Measurements from ENCODE around the gene SLA2.
"Not testable (repeated sequence)": the region's sequence is repeated elsewhere in the genome, so short reads cannot be mapped to it uniquely, and the experiment has no call there.

Gene SLA2

DNA sequence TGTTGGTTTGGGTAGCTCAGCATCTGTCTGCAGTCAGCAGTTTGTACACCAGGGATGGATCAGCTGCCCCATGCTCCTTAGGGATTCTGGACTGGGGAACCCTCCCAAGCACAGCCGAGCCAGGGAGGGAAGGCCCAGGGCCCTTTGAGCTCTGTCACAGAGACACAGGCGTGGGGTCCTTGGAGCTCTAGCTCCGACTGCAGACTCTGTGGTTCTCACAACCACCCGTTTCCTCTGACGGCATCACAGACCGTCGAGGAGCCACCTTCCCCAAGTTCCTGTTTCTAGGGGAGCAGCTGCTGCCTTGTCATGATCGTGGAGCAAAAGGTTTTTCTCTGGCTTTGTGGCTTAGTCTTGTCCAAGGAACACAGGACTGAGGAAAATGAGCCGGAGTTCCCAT is at the start of gene SLA2:
SLA2 (minus strand) TSS at position 199 of the 400 bp plus-strand sequence. CDS start 4,861 bp downstream, outside the sequence.
- TF ChIP-seq, protein P1, sequence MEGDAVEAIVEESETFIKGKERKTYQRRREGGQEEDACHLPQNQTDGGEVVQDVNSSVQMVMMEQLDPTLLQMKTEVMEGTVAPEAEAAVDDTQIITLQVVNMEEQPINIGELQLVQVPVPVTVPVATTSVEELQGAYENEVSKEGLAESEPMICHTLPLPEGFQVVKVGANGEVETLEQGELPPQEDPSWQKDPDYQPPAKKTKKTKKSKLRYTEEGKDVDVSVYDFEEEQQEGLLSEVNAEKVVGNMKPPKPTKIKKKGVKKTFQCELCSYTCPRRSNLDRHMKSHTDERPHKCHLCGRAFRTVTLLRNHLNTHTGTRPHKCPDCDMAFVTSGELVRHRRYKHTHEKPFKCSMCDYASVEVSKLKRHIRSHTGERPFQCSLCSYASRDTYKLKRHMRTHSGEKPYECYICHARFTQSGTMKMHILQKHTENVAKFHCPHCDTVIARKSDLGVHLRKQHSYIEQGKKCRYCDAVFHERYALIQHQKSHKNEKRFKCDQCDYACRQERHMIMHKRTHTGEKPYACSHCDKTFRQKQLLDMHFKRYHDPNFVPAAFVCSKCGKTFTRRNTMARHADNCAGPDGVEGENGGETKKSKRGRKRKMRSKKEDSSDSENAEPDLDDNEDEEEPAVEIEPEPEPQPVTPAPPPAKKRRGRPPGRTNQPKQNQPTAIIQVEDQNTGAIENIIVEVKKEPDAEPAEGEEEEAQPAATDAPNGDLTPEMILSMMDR (IDR thresholded peaks at IDR 0.05; ENCODE audit: low read depth, low read length, missing control alignments): no peak
- no peak for DNase-seq (ENCODE audit: low read depth)
- no peak within 1 kb of the TSS for H3K4me3 ChIP-seq (ENCODE audit: low read depth, low read length)
- in situ Hi-C loops (cut with HindIII; ENCODE audit: low sequenced_read_pairs): no loop called here

- H3K4me3 ChIP-seq (ENCODE audit: low read depth, low read length); in situ Hi-C loops (cut with HindIII; ENCODE audit: low sequenced_read_pairs); DNase-seq (ENCODE audit: low read depth): not testable (repeated sequence)
Measured at GRCh38 chr20:36695467-36695866, 49.5 kb upstream of the SLA2 start.

- TF ChIP-seq, protein P1 (IDR thresholded peaks at IDR 0.05; ENCODE audit: low read depth, low read length, missing control alignments): no peak
- no peak for DNase-seq (ENCODE audit: low read depth)
- in situ Hi-C loops (cut with HindIII; ENCODE audit: low sequenced_read_pairs): no loop called here
- H3K4me3 ChIP-seq (ENCODE audit: low read depth, low read length): no peak overlapping the region
Measured at GRCh38 chr20:36688630-36689029, 42.6 kb upstream of the SLA2 start.

- TF ChIP-seq, protein P1 (IDR thresholded peaks at IDR 0.05; ENCODE audit: low read depth, low read length, missing control alignments): no peak
- no peak for DNase-seq (ENCODE audit: low read depth)
- no peak overlapping the region for H3K4me3 ChIP-seq (ENCODE audit: low read depth, low read length)
- in situ Hi-C loops (cut with HindIII; ENCODE audit: low sequenced_read_pairs): no loop called here
Measured at GRCh38 chr20:36687850-36688249, 41.9 kb upstream of the SLA2 start.

DNA sequence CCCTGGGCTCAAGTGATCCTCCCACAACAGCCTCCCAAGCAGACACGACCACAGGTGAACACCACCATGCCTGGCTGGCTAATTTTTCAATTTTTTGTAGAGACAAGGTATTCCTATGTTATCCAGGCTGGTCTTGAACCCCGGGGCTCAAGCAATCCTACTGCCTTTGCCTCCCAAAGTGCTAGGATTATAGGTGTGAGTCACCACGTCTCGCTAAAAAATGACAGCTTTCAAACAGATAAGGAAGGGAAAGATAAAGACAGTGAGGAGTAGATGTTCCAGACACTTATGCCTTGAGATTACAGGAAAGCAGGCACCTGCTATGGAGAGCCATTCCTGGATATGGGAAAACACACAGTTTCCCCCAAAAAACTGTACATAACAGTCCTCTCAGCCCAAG is 40.9 kb upstream of the SLA2 start:
- no peak for DNase-seq (ENCODE audit: low read depth)
- TF ChIP-seq, protein P1 (IDR thresholded peaks at IDR 0.05; ENCODE audit: low read depth, low read length, missing control alignments): no peak
- in situ Hi-C loops (cut with HindIII; ENCODE audit: low sequenced_read_pairs): no loop called here
- no peak overlapping the region for H3K4me3 ChIP-seq (ENCODE audit: low read depth, low read length)

DNA sequence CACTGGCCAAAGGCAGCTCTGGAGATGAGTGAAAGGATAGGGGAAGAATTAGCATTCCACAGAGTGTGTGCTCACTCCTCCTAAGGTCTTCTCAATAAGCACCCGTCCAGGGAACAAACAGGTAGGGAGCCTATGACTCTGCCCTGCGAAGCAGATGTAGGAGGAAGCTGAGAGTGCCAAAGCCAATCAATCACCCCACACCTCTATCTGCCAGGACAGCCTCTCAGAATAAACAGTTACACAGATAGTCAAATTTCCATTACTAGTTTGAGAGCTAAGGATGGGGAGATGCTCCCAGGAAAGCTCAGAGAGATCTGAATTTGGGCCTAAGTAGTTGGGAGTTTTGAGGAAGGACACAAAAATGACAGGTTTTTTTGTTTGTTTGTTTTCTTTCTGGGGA is 40.5 kb upstream of the SLA2 start:
- in situ Hi-C loops (cut with HindIII; ENCODE audit: low sequenced_read_pairs): no loop called here
- H3K4me3 ChIP-seq (ENCODE audit: low read depth, low read length): no peak overlapping the region
- DNase-seq (ENCODE audit: low read depth): no peak
- TF ChIP-seq, protein P1 (IDR thresholded peaks at IDR 0.05; ENCODE audit: low read depth, low read length, missing control alignments): no peak

DNA sequence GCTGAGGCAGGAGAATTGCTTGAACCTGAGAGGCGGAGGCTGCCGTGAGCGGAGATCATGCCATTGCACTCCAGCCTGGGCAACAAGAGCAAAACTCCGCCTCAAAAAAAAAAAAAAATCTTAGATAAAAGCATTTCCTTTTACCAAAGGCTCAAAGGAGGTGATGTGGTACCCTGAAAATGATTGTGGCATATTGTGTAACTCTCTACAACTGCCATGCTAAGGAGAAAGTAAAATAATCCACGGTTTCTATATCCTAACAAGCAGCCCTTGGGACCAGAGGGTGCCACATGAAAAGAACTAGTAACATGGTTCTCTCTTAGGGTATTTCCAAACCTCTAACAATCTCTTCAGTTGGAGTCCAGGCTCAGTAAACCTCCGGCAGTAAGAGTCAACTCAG is 38.8 kb upstream of the SLA2 start:
- no peak overlapping the region for H3K4me3 ChIP-seq (ENCODE audit: low read depth, low read length)
- TF ChIP-seq, protein P1 (IDR thresholded peaks at IDR 0.05; ENCODE audit: low read depth, low read length, missing control alignments): no peak
- DNase-seq (ENCODE audit: low read depth): no peak
- in situ Hi-C loops (cut with HindIII; ENCODE audit: low sequenced_read_pairs): no loop called here
